ENCODE results near the gene CNDP2.

GRCh38 chr18:74550886-74551285, 54.7 kb downstream of the CNDP2 start:
- TF ChIP-seq CTCF (IDR thresholded peaks at IDR 0.05) (no peak), POLR2A (IDR thresholded peaks at IDR 0.05) (no peak)

Data from adrenal gland (tissue), 5 donors.